Right cardiac atrium (tissue), 5 donors: Measurements from ENCODE around the gene PNCK. TPM values are rescaled to one million over a fixed set of nuclear protein-coding genes. Genes with fewer than 3 reads are reported as not detected.

Experiments
- ATAC-seq, 2 donors: fragments of 200-7000 bp; cut with Tn5 transposase; one replicate each; pipeline versions ENCODE4 v1.8.0 to v1.9.1; 2020; ENCODE audit warnings: moderate library complexity in 2 of 2, mild to moderate bottlenecking in 1 of 2
- DNase-seq, 3 donors: peaks; one replicate each; pipeline ENCODE4 v3.0.0-alpha.2; 2020
- H3K27ac ChIP-seq: one replicate; pipeline ENCODE4 v1.5.1; 2013; ENCODE audit warnings: mild to moderate bottlenecking, low read length, control low read depth, moderate library complexity
- H3K27me3 ChIP-seq: one replicate; pipeline ENCODE4 v1.6.1; 2013; ENCODE audit not compliant: control insufficient read depth, insufficient read depth
- H3K4me1 ChIP-seq: one replicate; pipeline ENCODE4 v1.6.1; 2013; ENCODE audit warnings: low read length; ENCODE audit not compliant: control insufficient read depth, insufficient read depth
- H3K4me3 ChIP-seq: one replicate; pipeline ENCODE4 v1.5.1; 2013; ENCODE audit warnings: low read length, control low read depth
- H3K9me3 ChIP-seq: one replicate; pipeline ENCODE4 v1.6.1; 2013; ENCODE audit warnings: low read length; ENCODE audit not compliant: control insufficient read depth
- WGBS: extraction: QIAGEN DNeasy Blood & Tissue Kit; methylation state at CpG from one replicate; pipeline ENCODE4 v1.1.7; 2013; 5-methylcytosine and 5-hydroxymethylcytosine counted together
- intact Hi-C, 4 donors: fragments of 100-400 bp; cut with DNase I; formaldehyde crosslinking; loops; one replicate each; pipeline versions ENCODE4 v1.11.0 to v1.14.0; 2022 to 2023
- long read RNA-seq, 4 donors: library from polyadenylated mRNA; unstranded; transcript quantifications; one replicate each; pipeline ENCODE4 v2.0.0, GENCODE V29; 2020 to 2021
- polyA plus RNA-seq: library from polyadenylated mRNA; stranded (reverse); fragments of 200-250 nt; gene quantifications from one replicate; pipeline ENCODE4 v1.2.3, GENCODE V29; 2013
- total RNA-seq, 4 donors: library from RNA; stranded (reverse); fragmentation: NEBNext Ultra II Directional; extraction: Animal tissue kit (Norgen Biotek cat#: 25700); gene quantifications; one replicate each; pipeline ENCODE4 v1.2.1, GENCODE V29; 2021
- donor health status: healthy with polysubstance abuse.
- donor health status: DM: no; HTN: yes; CAD: no.
- donor health status: DM: no; HTN: no; CAD: no.
- donor health status: DM: no; HTN: yes; CAD: no; lungs with severe emphysema.
- donor health status: DM: yes; HTN: yes; CAD: no.

PNCK gene
- total RNA-seq (10 to 100 TPM in 2 of 4 donors, 1 to 10 TPM in 2; 7.8 to 12.4 (median 11.0) TPM), polyA plus RNA-seq (9.1 TPM)
- long read RNA-seq, donor 1, partial matches to known transcripts, result 1 of 11 reads
- long read RNA-seq, donor 1, other reads (novel, unspliced or antisense), result 4 of 11 reads
- long read RNA-seq, donor 2, partial matches to known transcripts, result 0 of 6 reads
- long read RNA-seq, donor 2, other reads (novel, unspliced or antisense), result 4 of 6 reads
- long read RNA-seq, donor 3, partial matches to known transcripts, result 1 of 6 reads
- long read RNA-seq, donor 3, other reads (novel, unspliced or antisense), result 2 of 6 reads
- long read RNA-seq, donor 4, partial matches to known transcripts, result 0 of 9 reads
- long read RNA-seq, donor 4, other reads (novel, unspliced or antisense), result 6 of 9 reads

GRCh38 chrX:153673428-153674218, at the start of gene PNCK:
Gene PNCK (minus strand): TSS chrX:153673813. CDS start chrX:153673076, 737 bp downstream.
- ATAC-seq, result no peak
- intact Hi-C loops, result no loop called here
- Histone ChIP-seq H3K27ac (no peak within 1 kb of the TSS), H3K4me1 (no peaks in the 10 kb centered on the region), H3K27me3 (no peaks in the 10 kb centered on the region), H3K9me3 (no peaks in the 10 kb centered on the region), H3K4me3 (peak within 1 kb of the TSS; percentile 11)
- peak in 1 of 3 donors; percentile 63 for DNase-seq
- WGBS, result 8% methylated on average over 81 of the region's 98 CpGs

- intact Hi-C loops, result no loop called here
- peaks cover 11% of the 10 kb centered on the region for H3K4me1 ChIP-seq
- peak overlapping the region; percentile 62 for H3K27ac ChIP-seq
- peak overlapping the region; percentile 80 for H3K4me3 ChIP-seq
- ATAC-seq (no peak), DNase-seq (peak in 1 of 3 donors; percentile 32)
- H3K9me3 ChIP-seq, result no peaks in the 10 kb centered on the region
- no peaks in the 10 kb centered on the region for H3K27me3 ChIP-seq
- WGBS, result 39% methylated on average over 12 of the region's 12 CpGs
Observed at GRCh38 chrX:153722704-153723350, 49.2 kb upstream of the PNCK start.

GRCh38 chrX:153719701-153720100, 46.1 kb upstream of the PNCK start:
- intact Hi-C loops, result no loop called here
- no peaks in the 10 kb centered on the region for H3K27me3 ChIP-seq
- 88% methylated on average over 2 of the region's 2 CpGs for WGBS
- H3K9me3 ChIP-seq, result no peaks in the 10 kb centered on the region
- DNase-seq (peak in 1 of 3 donors; percentile 7), ATAC-seq (no peak)
- H3K4me1 ChIP-seq, result peaks cover 2% of the 10 kb centered on the region
- no peak overlapping the region for H3K4me3 ChIP-seq
- no peak overlapping the region for H3K27ac ChIP-seq

DNA sequence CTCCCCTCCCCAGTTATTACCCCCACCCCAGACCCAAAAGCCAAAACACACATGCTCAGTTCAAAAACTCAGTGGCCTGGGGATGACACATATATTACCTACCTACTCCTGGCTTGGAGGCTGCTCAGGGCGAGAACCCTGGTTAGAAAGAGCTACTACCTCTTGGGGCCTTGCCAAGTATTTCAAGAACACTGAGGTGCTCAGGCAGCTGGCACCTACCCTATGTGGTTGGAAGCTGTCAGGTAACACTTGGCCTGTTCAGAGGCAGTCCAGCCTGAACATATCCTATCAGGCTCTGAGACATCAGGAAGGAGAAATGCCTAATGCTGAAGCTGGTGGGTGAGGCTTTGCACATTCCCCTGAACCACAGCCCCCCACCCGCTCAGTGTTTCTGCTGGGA, 45.6 kb upstream of the PNCK start:
- ATAC-seq (no peak), DNase-seq (peak in 1 of 3 donors; percentile 9)
- Histone ChIP-seq H3K9me3 (no peaks in the 10 kb centered on the region), H3K4me1 (peaks cover 2% of the 10 kb centered on the region), H3K27ac (no peak overlapping the region), H3K27me3 (no peaks in the 10 kb centered on the region), H3K4me3 (no peak overlapping the region)
- intact Hi-C loops, result no loop called here
- WGBS, result 87% methylated on average over 2 of the region's 2 CpGs

DNA sequence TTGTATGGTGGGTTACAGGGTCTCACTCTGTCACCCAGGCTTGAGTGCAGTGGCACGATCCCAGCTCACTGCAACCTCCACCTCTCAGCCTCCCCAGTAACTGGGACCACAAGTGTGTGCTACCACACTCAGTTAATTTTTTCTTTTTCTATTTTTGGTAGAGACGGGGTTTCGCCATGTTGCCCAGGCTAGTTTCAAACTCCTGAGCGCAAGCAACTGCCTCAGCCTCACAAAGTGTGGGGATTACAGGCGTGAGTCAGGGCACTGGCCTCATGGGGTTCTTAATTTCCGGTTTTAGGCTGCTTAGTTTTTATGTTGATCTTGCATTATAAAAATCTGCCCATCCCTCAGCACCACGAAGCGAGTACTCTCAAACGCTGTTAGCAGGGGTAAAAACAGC, 43.8 kb upstream of the PNCK start:
- WGBS, result 93% methylated on average over 9 of the region's 9 CpGs
- ATAC-seq (no peak), DNase-seq (no peak)
- H3K27me3 ChIP-seq, result no peaks in the 10 kb centered on the region
- H3K27ac ChIP-seq, result no peak overlapping the region
- no peaks in the 10 kb centered on the region for H3K9me3 ChIP-seq
- intact Hi-C loops, result no loop called here
- H3K4me1 ChIP-seq, result no peaks in the 10 kb centered on the region
- no peak overlapping the region for H3K4me3 ChIP-seq

DNA sequence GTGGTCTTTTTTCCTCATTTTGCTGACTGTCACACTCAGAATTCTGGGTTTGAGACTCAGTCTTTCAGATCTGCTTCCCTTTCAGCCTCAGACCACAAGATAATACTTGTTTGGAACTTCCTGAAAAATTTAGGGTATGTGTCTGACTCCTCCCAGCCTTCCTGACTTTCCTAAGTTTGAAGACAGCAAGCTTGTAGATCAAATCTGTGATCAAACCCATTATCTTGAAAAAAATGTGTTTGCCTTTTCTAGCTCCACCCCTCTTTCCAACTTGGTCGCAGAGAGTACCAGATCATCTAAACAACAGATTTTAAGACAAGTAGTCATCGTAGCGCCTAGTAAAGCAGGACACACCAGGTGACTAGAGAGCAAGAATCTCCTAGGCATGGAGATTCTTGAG, 40.6 kb upstream of the PNCK start:
- no peaks in the 10 kb centered on the region for H3K4me1 ChIP-seq
- no peak for DNase-seq
- H3K27ac ChIP-seq, result no peak overlapping the region
- ATAC-seq, result no peak
- H3K4me3 ChIP-seq, result no peak overlapping the region
- 85% methylated on average over 3 of the region's 3 CpGs for WGBS
- H3K9me3 ChIP-seq, result no peaks in the 10 kb centered on the region
- H3K27me3 ChIP-seq, result no peaks in the 10 kb centered on the region
- intact Hi-C loops, result no loop called here

DNA sequence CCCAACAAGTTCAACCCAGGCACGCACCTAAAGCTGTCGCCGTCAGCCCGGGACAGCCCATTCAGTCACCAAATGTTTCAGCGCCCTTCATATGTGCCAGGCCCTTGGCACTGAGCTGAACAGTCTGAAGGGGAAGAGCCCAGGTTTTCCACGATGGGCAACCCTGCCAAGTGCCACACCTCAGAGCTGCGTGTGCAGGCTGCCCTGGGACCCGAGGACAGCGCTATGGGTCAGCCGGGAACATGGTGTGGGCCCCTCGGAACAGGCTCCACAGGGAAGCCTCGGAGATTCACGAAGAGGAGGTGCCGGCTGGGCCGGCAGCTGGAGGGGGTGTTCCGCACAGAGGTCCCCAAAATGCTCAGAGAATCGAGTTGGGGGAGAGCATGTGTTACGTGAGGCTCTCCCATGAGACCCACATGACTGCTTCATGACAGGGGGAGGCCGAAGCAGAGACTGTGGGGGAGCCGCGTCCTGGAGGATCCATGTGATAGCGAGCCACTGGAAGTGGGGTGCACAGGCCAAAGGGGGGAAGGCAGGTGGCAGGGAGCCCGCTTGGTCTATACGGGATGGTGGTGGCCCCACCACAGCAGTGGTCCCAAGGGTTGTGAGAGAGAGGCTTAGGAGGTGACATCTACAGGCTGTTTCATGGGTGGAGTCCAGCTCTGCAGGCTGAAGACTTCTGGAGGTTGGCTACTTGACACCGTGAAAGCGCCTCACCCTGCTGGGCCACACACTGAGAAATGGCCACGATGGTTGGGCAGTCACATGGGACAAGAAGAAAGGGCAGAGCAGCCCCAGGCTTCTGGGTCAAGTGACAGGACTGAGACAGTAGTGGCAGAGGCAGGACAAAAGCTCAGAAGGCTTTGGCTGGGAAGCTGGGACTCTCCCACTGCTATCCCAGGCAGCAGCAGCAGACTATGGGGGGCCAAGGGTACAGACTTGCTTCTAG, 36.4 kb upstream of the PNCK start:
- Histone ChIP-seq H3K27me3 (no peaks in the 10 kb centered on the region), H3K4me3 (no peak overlapping the region), H3K9me3 (no peaks in the 10 kb centered on the region), H3K27ac (no peak overlapping the region), H3K4me1 (no peaks in the 10 kb centered on the region)
- intact Hi-C loops, result no loop called here
- 84% methylated on average over 27 of the region's 27 CpGs for WGBS
- DNase-seq, result peak; percentile 5 to 43 (median 6)
- no peak for ATAC-seq

DNA sequence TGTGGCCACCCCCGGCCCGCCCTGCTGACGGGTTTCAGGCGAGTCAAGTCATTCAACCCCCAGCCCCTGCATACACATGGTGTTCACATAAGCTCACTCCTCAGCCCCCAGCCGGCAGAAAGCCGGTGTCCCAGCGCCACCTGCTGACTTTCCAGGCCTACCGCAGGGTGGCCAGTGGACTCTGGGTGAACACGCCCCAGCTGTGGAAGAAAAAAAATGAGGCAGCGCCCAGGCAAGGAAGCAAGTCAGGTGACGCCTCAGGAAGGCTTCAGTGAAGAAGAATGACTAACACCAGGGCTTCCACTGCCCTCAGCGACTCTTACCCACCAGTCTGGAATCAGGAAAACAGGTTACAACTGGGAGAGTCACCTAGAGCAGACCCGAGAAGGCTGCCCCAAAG, 34.8 kb upstream of the PNCK start:
- H3K27ac ChIP-seq, result peak overlapping the region; percentile 58
- DNase-seq (peak; percentile 65 to 85 (median 84)), ATAC-seq (peak; percentile 77)
- 24% methylated on average over 13 of the region's 13 CpGs for WGBS
- no peak overlapping the region for H3K4me3 ChIP-seq
- intact Hi-C loops, result no loop called here
- no peaks in the 10 kb centered on the region for H3K4me1 ChIP-seq
- no peaks in the 10 kb centered on the region for H3K9me3 ChIP-seq
- H3K27me3 ChIP-seq, result no peaks in the 10 kb centered on the region

DNA sequence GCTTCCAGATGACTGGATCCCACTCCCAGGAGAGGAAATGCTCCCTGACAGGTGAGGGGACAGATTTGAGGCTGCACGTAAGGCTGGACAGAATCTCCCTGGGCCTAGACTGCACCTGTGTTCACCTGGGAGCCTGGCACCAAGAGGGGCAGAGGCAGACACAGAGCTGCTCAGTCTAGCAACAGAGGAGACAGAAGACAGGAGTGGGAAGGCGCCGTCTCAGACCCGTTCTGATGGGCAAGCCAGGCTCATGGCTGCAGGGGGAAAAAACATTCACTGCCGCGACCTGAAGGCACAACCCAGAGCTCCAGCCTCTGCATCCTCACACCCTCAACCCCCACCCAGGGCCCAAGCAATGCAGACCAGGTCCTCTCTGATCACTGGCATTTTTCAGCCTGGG, 33.8 kb upstream of the PNCK start:
- Histone ChIP-seq H3K27ac (no peak overlapping the region), H3K9me3 (no peaks in the 10 kb centered on the region), H3K4me3 (no peak overlapping the region), H3K27me3 (no peaks in the 10 kb centered on the region), H3K4me1 (no peaks in the 10 kb centered on the region)
- intact Hi-C loops, result no loop called here
- DNase-seq (peak in 2 of 3 donors; percentile 2 to 33), ATAC-seq (no peak)
- WGBS, result 92% methylated on average over 6 of the region's 6 CpGs

DNA sequence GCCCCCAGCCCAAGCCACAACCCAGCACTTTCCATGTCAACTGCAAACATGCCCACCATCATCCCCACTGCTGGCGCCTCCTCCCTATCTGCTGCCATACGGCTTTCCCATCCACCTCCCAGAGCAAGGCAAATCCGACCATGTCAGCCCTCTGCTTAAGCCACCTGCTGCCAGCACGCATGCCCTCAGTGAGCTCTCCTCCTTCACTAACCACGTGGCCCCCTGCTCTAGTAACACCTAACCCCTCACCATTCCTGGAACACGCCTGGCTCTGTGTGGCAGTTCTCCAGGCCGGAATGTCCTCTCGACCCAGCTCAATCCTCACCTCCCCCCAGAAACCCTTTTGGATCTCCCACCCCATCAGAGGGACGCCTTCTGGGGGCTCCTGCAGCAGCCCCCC, 33.2 kb upstream of the PNCK start:
- Histone ChIP-seq H3K27me3 (no peaks in the 10 kb centered on the region), H3K4me3 (no peak overlapping the region), H3K4me1 (no peaks in the 10 kb centered on the region), H3K9me3 (no peaks in the 10 kb centered on the region), H3K27ac (peak overlapping the region; percentile 84)
- DNase-seq (peak; percentile 12 to 60 (median 60)), ATAC-seq (peak; percentile 20 to 45)
- intact Hi-C loops, result no loop called here
- WGBS, result 66% methylated on average over 9 of the region's 9 CpGs
